ENCODE data around the gene BAIAP2.
"Not testable (repeated sequence)": the region's sequence is repeated elsewhere in the genome, so short reads cannot be mapped to it uniquely, and the experiment has no call there.

Gene BAIAP2

GRCh38 chr17:81148571-81148970 lies 113.6 kb downstream of the BAIAP2 start:
- no peak for DNase-seq

DNA sequence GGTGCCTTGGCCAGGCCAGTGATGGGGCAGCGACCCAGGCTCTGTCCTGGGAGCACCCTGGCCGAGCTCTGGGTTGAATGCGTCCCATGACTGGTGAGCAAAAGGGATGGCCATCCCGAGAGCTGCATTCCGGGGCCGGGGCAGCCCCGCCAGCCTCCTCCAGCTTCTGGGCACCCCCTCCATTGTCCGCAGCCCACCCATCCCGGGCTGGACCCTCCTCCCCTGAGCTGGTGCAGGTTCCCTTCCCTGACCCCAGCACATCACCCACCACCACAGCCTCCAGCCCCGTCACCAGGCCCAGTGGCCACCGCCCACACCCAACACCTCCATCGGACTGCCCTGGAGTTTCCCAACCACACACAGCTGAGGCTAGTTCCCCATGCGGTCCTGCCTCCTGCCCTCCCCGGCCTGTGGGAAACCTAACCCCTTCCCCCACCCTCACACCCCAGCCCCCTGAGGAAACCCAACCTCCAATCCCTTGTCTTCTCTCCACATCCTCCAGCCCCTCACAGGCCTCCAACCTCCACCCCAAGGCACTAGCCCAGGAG lies 114.1 kb downstream of the BAIAP2 start:
- DNase-seq, result no peak

DNA sequence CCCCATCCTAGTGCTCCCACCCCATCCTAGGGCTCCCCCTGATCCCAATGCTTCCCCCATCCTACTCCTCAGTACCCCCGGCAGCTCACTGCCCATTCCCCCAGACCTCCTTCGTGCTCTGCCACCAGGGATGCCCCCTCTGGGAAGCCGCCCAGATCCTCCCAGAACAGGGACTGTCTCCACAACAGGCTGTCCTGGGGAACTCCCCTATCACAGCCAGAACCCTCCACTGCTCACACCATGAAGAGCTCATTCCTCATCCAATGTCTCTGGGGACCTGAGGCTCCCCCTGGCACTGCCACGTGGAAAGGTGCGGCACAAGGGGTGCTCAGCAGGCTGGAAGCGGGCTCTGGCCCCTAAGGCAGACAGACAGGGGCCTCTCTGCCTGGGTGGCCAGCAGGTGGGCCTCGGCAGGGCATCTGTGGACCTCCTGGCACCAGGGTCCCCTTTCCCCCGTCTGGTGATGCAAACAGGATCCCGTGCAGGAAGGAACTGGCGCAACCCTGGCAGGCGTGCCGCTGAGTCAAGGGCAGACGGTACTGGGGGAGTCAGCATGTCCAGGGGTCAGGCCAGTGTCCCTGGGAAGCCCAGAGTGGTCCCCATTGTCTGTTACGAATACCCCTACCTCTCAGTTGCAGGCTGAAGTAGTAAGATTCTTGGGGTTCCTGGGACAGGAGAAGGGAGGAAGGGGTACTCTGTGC lies 115.6 kb downstream of the BAIAP2 start:
- DNase-seq, result no peak

DNA sequence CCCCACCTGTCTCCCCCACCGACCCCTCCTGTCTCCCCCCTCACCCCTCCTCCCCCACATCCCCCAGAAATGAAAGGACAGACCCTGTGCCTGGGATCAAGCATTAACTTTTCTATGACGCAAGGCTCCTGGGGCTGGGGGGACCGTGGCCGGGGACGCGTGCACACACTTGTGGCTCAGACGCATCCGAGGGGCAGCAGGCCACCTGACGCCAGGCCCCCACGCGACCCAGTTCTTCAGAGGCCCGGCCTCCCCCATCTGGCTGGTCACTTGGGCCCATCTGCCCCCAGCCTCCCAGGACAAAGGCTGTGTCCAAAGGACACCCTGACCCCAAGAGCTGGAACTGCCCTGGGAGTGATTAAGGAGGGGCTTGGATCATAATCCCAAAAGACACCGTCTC lies 116.3 kb downstream of the BAIAP2 start:
- DNase-seq, result no peak

DNA sequence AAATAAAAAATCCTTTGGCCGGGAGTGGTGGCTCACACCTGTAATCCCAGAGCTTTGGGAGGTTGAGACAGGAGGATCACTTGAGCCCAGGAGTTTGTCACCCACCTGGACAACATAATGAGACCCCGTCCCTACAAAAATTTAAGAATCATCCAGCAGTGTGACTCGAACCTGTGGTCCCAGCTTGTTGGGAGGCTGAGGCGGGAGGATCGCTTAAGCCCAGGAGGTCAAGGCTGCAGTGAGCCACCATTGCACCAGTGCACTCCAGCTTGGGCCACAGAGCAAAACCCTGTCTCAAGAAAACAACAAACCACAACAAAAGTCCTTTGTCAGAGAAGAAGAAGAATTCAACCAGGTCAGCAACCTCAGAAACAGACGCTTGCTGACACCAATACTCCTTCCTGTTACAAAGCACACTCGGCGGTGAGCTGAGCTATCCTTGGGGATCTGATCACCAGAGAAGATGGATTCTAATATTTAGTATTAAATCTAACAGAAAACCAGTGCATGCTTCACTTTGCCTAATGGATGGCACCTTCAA lies 117.4 kb downstream of the BAIAP2 start:
- DNase-seq, result no peak

DNA sequence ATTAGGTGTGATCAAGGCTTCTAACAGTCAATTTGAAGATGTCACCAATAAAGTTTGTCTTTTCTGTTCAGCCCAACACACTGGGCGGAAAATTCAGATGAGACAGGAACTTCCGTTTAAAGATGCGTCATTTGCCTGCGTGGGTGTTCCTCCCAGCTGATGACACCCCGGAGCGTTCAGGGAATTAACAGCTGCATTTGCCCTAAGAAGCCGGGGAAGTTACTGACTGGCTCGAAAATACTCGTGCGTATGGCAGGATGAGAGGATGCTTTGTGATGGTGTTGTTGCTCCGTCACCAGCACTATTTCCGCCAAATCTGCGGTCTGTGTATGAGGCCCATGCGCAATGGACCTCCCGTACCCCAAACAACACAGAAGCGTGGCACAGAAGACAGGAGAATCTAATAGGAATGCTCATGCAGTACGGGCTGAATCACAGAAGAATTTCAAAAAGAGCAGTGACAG lies 118.4 kb downstream of the BAIAP2 start:
- no peak for DNase-seq

GRCh38 chr17:81154016-81154415 lies 119.1 kb downstream of the BAIAP2 start:
- not testable (repeated sequence) for DNase-seq

DNA sequence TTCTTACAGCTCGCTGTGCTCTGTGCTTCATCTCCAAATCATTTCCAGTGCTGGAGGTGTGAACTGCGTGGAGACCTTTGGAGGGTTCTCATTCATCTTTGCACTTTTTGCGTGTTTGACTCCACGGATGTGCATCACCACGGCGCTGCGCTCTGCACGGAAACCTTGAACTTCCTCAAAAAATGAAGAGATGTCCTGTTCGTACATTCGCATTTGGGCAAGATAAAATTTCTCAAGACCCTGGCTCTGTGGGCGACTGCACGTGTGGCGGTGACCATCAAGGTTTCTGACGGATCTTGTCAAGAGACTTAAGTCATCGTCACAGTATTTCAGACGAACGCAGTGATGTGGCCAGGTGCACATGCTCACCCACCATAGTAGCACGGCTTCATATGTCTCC lies 120.0 kb downstream of the BAIAP2 start:
- DNase-seq, result no peak

DNA sequence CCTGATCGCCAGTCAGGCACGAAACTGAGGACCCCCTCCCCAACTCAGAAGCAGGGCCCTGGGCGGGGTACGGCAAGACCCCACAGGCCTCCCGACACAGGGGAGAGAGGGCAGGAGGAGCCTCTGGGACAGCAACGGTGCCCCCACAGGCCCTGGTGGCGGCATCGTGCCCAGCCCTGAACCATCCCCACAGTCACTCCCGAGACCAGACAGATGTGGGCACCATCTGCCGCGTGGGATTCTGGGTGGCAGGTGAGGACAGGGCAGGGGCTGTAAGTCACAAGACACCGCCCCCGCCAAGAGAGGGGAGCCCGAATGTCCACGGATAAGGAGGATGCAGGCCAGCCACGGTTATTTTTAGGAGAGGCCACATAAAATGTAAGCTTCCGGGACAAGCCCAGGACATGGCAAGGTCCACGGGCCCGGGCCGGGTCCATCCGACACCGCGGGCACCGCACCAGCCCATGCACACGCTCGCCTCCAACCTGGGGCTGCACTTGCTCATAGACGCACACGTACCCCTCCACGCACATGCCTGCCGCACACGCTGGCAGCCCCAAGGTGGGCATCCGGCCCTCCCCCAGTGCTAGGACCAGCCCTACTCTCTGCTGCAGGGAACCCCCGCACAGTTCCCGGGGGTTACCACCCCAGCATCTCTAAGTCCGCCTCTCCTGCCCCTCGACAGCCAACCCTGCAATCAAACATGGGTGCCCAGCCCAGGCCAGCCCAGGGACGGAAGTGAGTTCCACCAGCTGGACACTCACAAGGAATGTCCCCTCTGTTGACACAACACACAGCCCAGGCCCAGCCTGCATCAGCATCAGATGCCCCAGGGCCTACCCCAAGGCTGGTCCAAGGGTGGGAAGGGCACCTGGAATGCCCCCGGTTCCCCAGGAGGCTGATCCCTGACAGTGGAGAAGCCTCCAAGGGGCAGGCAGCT lies 122.2 kb downstream of the BAIAP2 start:
- no peak for DNase-seq

DNA sequence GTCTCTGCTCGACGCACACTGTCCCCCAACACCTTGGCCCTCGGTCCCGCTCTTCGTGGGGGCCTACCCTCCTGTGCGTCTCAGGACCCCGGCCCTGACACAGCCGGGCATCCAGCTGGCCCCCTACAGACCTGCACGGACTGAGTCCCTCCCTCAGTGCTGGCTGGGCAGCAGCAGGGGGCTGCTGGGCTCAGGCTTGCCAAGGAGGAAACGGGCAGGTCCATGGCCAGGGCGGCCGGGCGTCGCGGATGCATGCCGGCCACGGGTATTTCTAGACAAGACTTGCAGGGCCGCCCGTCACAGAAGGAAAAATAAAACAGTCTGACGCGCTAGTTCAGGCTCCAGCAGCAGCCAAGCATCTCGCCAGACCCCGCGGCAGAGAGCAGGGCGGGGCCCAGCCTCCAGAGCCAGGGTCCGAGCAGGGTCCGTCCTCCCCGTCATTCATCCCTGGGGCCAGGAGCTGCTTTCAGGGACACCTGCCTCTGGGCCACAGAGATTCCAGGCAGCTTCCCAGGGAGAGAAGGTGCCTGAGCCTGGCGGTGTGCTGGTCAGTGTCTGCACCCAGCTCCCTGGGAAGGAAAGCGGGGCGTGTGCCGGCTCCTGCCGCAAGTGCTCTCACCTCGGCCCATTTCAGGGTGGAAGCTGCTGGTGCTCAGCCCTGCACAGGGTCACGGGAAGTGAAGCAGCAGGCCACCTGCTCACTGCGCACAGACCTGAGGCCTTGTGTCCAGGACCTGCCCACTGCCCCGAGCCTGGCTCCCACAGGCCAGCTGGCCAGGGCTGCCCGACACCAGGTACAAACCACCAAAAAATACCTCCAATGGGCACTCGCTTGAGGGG lies 123.1 kb downstream of the BAIAP2 start:
- DNase-seq, result no peak

GRCh38 chr17:81158688-81159590 lies 124.0 kb downstream of the BAIAP2 start:
- no peak for DNase-seq

DNA sequence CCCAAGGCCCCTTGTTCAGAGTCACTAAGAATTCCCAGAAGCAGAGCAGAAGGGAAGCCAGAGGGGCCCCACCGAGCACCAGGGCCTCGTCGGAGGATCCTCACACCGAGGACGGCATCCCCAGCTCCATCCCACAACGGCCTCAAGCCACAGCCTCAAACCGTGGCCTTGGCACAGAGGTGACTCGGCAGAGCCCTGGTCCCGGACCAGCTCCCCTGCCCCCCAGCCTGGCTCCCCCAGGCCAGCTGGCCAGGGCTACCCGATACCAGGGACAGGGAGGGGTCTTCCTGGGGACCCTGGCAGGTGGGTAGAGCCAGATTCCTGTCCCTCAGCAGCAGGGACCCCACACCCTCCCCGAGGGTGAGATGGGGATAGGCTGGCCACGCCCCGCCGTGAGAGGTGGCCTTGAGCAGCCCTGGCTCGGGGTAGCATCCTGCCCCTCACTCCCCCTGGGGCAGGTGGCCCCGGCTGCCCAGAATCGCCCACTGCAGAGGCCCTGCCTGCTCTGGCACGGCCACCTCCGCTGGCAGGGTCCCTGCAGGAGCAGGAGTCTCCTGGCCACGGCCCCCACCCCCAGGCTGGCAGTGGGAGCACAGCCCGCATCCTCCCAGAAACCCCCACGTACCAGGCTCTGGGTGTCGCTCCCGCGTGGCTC lies 124.8 kb downstream of the BAIAP2 start:
- DNase-seq, result no peak

GRCh38 chr17:81160306-81160705 lies 125.4 kb downstream of the BAIAP2 start:
- DNase-seq, result no peak

DNA sequence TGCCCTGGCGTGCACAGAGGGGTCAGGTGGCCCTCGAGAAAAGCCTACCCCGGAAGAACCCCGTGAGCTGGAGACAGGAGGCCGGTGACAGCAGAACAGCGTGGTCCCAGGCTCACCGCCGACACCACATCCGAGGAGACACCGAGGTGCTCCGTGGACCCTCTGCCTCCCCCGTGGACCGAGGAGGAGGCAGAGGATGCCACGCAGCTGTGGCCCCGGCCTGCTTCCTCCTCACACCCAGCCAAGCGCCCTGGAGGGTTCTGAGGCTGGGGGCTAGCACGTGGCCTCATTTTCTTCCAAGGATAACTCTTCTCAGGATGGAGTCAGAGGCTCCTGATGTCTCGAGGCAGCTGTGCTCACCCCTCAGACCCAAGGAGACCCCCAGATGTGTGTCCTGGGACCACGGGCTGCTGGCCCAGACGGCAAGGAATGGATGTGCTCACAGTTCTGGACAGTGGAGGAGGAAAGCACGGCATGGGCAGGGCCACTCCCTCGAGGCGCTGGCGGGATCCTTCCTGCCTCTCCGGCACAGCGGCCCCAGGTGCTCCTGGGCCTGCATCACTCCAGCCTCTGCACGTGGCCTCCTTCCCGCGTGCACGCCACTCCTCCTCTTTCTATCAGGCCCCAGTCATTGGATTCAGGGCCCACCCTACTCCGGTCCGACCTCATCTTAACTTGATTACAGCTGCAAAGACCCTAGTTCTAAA lies 125.9 kb downstream of the BAIAP2 start:
- DNase-seq, result no peak

- DNase-seq, result no peak
Observed at GRCh38 chr17:81161536-81161935, 126.6 kb downstream of the BAIAP2 start.

DNA sequence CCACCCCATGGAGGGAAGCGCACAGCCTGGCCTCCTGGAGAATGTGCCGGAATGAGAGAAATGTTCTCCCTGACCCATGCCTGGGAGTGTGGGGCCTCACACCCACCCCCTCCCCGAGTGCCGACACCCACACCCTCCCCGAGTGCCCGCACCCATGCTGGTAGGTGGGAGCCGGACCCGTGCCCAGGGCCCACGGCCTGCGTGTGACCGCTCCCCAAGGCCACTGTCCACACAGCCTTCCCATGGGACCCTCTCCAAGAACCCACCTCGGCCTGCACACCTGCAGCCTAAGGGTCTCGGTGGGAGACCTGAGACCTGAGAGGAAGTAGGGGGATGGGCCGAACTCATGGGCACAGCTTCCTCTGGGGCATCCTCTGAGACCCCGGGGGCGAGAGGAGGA lies 127.0 kb downstream of the BAIAP2 start:
- no peak for DNase-seq

GRCh38 chr17:81162491-81162890 lies 127.5 kb downstream of the BAIAP2 start:
- no peak for DNase-seq

GRCh38 chr17:81163051-81163695 lies 128.2 kb downstream of the BAIAP2 start:
- DNase-seq, result no peak

GRCh38 chr17:81163703-81164370 lies 128.9 kb downstream of the BAIAP2 start:
- no peak for DNase-seq
